GM23338 (cell line): Measurements from ENCODE around the gene TAF15.

Experiments
- CREB1 ChIP-seq: fragments of 250-450 bp; sonication (Bioruptor Pico); IDR thresholded peaks from 2 replicates; pipeline ENCODE4 v1.5.0; 2020; ENCODE audit warnings: low read depth, mild to moderate bottlenecking, moderate library complexity
- CTCF ChIP-seq, 2 experiments: fragments of 200-600 bp in 1 of 2; sonication (generic) in 1 of 2; conservative IDR thresholded peaks; 2 replicates each; pipeline versions ENCODE4 v1.5.1 to v1.6.1; 2016 to 2017; ENCODE audit warnings: antibody characterized with exemption in 2 of 2, low read depth in 2 of 2, mild to moderate bottlenecking in 2 of 2, moderate library complexity in 1 of 2
- EZH2 ChIP-seq: fragments of 200-600 bp; sonication (generic); IDR thresholded peaks from one replicate; pipeline ENCODE4 v1.8.0; 2017; ENCODE audit warnings: antibody characterized with exemption, mild to moderate bottlenecking, low read depth; ENCODE audit not compliant: unreplicated experiment
- EZH2phosphoT487 ChIP-seq: fragments of 200-600 bp; sonication (generic); IDR thresholded peaks from one replicate; pipeline ENCODE4 v1.8.1; 2018; ENCODE audit warnings: antibody characterized with exemption; ENCODE audit not compliant: unreplicated experiment
- JUNB ChIP-seq: IDR thresholded peaks from one replicate; pipeline ENCODE4 v1.6.1; 2016; ENCODE audit warnings: antibody characterized with exemption; ENCODE audit not compliant: unreplicated experiment
- NANOG ChIP-seq: IDR thresholded peaks from 2 replicates; pipeline ENCODE4 v1.6.1; 2016; ENCODE audit warnings: antibody characterized with exemption, borderline replicate concordance
- POLR2AphosphoS5 ChIP-seq: IDR thresholded peaks from 2 replicates; pipeline ENCODE4 v1.6.1; 2016; ENCODE audit warnings: antibody characterized with exemption, low read depth
- STAT1 ChIP-seq: IDR thresholded peaks from one replicate; pipeline ENCODE4 v1.6.1; 2016; ENCODE audit warnings: antibody characterized with exemption; ENCODE audit not compliant: unreplicated experiment
- ZNF114 ChIP-seq: fragments of 250-450 bp; sonication (Bioruptor Pico); IDR thresholded peaks from 2 replicates; pipeline ENCODE4 v1.5.0; 2020; ENCODE audit warnings: mild to moderate bottlenecking, moderate library complexity
- ZNF331 ChIP-seq: fragments of 250-450 bp; sonication (Bioruptor Pico); IDR thresholded peaks from 2 replicates; pipeline ENCODE4 v1.5.0; 2020; ENCODE audit warnings: low read depth, mild to moderate bottlenecking, moderate library complexity
- TF ChIP-seq, protein P1 (sequence below): IDR thresholded peaks from 2 replicates; pipeline ENCODE4 v1.6.1; 2016; ENCODE audit warnings: antibody characterized with exemption
- TF ChIP-seq, protein P2 (sequence below): IDR thresholded peaks from one replicate; pipeline ENCODE4 v1.6.1; 2018; ENCODE audit warnings: antibody characterized with exemption; ENCODE audit not compliant: unreplicated experiment
- TF ChIP-seq, protein P3 (sequence below): fragments of 250-450 bp; sonication (Bioruptor Pico); IDR thresholded peaks from 2 replicates; pipeline ENCODE4 v1.5.0; 2020; ENCODE audit warnings: mild to moderate bottlenecking, moderate library complexity

DNA sequence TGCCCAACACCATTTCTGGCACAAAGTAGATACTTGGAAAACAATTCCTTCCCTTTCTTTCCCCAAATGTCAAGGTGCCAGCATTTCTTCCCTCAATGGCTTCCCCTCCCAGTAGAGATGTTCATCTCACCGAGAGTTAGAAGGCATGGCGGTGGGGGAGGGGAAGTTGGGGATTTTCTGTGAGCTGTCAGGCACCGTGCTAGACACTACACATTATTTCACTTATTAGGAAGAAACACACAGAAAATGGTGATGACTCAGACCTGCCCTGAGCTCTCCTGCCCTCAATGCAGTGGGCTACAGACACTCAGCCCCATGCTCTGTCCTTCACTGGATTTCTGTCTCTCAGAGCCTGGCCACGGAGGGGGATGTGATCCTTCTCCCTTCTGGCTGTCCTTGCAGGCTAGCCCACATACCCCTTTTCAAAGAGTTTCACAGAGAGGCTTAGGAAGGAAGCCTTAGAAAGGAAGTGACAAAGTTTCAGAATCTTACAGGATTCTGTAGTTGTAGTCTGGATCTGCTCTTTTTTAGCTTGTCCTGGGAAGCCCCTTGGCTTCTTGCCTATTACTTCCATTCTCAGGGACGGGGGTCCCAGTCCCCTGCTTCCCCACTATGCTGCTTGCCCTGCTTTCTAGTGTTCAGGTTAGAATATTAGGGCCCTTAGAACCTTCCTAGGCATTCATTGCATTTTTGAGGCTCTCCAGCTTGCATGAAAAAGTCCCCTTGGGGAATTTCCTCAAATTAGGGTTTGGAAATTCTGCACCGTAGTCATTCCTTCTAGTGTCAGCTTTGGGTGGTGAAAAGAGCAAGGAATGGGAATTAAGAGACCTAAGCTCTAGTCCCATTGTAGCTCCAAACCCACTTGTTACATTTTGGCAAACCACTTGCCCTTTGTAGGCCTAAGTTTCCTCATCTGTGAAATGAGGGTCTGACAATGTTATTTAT is 83.1 kb downstream of the TAF15 start:
- TF ChIP-seq CTCF (conservative IDR thresholded peaks at IDR 0.05; ENCODE audit: low read depth in 2 of 2) (no peak), EZH2 (no peak), CREB1 (no peak), POLR2AphosphoS5 (no peak), EZH2phosphoT487 (no peak), JUNB (no peak), ZNF114 (CRISPR knock-in tag) (no peak), ZNF331 (no peak), STAT1 (no peak), NANOG (no peak)
- TF ChIP-seq, protein P1, sequence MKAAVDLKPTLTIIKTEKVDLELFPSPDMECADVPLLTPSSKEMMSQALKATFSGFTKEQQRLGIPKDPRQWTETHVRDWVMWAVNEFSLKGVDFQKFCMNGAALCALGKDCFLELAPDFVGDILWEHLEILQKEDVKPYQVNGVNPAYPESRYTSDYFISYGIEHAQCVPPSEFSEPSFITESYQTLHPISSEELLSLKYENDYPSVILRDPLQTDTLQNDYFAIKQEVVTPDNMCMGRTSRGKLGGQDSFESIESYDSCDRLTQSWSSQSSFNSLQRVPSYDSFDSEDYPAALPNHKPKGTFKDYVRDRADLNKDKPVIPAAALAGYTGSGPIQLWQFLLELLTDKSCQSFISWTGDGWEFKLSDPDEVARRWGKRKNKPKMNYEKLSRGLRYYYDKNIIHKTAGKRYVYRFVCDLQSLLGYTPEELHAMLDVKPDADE: no peak
- TF ChIP-seq, protein P2, sequence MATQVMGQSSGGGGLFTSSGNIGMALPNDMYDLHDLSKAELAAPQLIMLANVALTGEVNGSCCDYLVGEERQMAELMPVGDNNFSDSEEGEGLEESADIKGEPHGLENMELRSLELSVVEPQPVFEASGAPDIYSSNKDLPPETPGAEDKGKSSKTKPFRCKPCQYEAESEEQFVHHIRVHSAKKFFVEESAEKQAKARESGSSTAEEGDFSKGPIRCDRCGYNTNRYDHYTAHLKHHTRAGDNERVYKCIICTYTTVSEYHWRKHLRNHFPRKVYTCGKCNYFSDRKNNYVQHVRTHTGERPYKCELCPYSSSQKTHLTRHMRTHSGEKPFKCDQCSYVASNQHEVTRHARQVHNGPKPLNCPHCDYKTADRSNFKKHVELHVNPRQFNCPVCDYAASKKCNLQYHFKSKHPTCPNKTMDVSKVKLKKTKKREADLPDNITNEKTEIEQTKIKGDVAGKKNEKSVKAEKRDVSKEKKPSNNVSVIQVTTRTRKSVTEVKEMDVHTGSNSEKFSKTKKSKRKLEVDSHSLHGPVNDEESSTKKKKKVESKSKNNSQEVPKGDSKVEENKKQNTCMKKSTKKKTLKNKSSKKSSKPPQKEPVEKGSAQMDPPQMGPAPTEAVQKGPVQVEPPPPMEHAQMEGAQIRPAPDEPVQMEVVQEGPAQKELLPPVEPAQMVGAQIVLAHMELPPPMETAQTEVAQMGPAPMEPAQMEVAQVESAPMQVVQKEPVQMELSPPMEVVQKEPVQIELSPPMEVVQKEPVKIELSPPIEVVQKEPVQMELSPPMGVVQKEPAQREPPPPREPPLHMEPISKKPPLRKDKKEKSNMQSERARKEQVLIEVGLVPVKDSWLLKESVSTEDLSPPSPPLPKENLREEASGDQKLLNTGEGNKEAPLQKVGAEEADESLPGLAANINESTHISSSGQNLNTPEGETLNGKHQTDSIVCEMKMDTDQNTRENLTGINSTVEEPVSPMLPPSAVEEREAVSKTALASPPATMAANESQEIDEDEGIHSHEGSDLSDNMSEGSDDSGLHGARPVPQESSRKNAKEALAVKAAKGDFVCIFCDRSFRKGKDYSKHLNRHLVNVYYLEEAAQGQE: no peak
- TF ChIP-seq, protein P3, sequence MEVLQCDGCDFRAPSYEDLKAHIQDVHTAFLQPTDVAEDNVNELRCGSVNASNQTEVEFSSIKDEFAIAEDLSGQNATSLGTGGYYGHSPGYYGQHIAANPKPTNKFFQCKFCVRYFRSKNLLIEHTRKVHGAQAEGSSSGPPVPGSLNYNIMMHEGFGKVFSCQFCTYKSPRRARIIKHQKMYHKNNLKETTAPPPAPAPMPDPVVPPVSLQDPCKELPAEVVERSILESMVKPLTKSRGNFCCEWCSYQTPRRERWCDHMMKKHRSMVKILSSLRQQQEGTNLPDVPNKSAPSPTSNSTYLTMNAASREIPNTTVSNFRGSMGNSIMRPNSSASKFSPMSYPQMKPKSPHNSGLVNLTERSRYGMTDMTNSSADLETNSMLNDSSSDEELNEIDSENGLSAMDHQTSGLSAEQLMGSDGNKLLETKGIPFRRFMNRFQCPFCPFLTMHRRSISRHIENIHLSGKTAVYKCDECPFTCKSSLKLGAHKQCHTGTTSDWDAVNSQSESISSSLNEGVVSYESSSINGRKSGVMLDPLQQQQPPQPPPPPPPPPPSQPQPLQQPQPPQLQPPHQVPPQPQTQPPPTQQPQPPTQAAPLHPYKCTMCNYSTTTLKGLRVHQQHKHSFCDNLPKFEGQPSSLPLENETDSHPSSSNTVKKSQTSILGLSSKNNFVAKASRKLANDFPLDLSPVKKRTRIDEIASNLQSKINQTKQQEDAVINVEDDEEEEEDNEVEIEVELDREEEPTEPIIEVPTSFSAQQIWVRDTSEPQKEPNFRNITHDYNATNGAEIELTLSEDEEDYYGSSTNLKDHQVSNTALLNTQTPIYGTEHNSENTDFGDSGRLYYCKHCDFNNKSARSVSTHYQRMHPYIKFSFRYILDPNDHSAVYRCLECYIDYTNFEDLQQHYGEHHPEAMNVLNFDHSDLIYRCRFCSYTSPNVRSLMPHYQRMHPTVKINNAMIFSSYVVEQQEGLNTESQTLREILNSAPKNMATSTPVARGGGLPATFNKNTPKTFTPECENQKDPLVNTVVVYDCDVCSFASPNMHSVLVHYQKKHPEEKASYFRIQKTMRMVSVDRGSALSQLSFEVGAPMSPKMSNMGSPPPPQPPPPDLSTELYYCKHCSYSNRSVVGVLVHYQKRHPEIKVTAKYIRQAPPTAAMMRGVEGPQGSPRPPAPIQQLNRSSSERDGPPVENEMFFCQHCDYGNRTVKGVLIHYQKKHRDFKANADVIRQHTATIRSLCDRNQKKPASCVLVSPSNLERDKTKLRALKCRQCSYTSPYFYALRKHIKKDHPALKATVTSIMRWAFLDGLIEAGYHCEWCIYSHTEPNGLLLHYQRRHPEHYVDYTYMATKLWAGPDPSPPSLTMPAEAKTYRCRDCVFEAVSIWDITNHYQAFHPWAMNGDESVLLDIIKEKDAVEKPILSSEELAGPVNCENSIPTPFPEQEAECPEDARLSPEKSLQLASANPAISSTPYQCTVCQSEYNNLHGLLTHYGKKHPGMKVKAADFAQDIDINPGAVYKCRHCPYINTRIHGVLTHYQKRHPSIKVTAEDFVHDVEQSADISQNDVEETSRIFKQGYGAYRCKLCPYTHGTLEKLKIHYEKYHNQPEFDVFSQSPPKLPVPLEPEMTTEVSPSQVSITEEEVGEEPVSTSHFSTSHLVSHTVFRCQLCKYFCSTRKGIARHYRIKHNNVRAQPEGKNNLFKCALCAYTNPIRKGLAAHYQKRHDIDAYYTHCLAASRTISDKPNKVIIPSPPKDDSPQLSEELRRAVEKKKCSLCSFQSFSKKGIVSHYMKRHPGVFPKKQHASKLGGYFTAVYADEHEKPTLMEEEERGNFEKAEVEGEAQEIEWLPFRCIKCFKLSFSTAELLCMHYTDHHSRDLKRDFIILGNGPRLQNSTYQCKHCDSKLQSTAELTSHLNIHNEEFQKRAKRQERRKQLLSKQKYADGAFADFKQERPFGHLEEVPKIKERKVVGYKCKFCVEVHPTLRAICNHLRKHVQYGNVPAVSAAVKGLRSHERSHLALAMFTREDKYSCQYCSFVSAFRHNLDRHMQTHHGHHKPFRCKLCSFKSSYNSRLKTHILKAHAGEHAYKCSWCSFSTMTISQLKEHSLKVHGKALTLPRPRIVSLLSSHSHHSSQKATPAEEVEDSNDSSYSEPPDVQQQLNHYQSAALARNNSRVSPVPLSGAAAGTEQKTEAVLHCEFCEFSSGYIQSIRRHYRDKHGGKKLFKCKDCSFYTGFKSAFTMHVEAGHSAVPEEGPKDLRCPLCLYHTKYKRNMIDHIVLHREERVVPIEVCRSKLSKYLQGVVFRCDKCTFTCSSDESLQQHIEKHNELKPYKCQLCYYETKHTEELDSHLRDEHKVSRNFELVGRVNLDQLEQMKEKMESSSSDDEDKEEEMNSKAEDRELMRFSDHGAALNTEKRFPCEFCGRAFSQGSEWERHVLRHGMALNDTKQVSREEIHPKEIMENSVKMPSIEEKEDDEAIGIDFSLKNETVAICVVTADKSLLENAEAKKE (CRISPR knock-in tag): no peak
